AG04450 (cell line): ENCODE results near the gene RAMAC. TPM values are rescaled to one million over a fixed set of nuclear protein-coding genes. Genes with fewer than 3 reads are reported as not detected.

ENCODE experiments used
- CTCF ChIA-PET: fragments of 300-600, 350-600 bp; formaldehyde crosslinking; extraction: SDS; loops from one replicate; lab custom pipeline; 2022; ENCODE audit warnings: antibody characterized with exemption, inconsistent platforms; lab: Charles Lee
- POLR2A ChIA-PET: fragments of 350-600 bp; formaldehyde crosslinking; extraction: SDS; loops from one replicate; lab custom pipeline; 2021; ENCODE audit warnings: antibody characterized with exemption, inconsistent platforms; lab: Yijun Ruan, JAX
- DNase-seq: peaks from one replicate; pipeline ENCODE4 v3.0.0-alpha.2; 2011; ENCODE audit warnings: low read depth, low spot score
- H3K27ac ChIP-seq: one replicate; pipeline ENCODE4 v1.5.1; 2012; ENCODE audit warnings: low read depth, low read length, control low read depth
- H3K27me3 ChIP-seq: one replicate; pipeline ENCODE4 v1.6.0; 2012; ENCODE audit warnings: low read length; ENCODE audit not compliant: control insufficient read depth, insufficient read depth
- H3K4me3 ChIP-seq: 2 replicates; pipeline ENCODE4 v1.5.1; 2011; ENCODE audit warnings: mild to moderate bottlenecking, low read depth, low read length, control low read depth
- H3K9me3 ChIP-seq: 2 replicates; pipeline ENCODE4 v1.5.1; 2012; ENCODE audit warnings: low read length; ENCODE audit not compliant: control insufficient read depth, insufficient read depth
- polyA plus RNA-seq: library from polyadenylated mRNA; depleted of rRNA; stranded (reverse); fragments of >200 nt; gene quantifications from 2 replicates; pipeline ENCODE4 v1.2.3, GENCODE V29; 2011; rRNA removed
- TF ChIP-seq, protein P1 (sequence below): IDR thresholded peaks from 2 replicates; pipeline ENCODE4 v1.5.1; 2011; ENCODE audit warnings: low read depth, low read length, control low read depth, inconsistent platforms

RAMAC gene
- polyA plus RNA-seq, 1 experiment: 37.4 TPM

DNA sequence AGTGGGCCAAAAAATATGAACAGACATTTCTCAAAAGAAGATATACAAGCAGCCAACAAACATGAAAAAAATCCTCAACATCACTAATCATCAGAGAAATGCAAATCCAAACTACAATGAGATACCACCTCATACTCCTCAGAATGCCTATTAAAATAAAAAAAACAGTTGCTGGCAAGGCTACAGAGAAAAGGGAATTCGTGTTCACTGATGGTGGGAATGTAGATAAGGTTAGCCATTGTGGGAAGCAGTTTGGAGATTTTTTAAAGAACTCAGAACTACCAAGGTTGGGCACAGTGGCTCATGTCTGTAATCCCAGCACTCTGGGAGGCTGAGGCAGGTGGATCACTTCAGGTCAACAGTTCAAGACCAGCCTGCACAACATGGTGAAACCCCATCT, 53.2 kb downstream of the RAMAC start:
- Histone ChIP-seq H3K27ac (no peak overlapping the region), H3K4me3 (no peak overlapping the region), H3K27me3 (no peaks in the 10 kb centered on the region), H3K9me3 (no peaks in the 10 kb centered on the region)
- no peak for DNase-seq
- TF ChIP-seq, protein P1, sequence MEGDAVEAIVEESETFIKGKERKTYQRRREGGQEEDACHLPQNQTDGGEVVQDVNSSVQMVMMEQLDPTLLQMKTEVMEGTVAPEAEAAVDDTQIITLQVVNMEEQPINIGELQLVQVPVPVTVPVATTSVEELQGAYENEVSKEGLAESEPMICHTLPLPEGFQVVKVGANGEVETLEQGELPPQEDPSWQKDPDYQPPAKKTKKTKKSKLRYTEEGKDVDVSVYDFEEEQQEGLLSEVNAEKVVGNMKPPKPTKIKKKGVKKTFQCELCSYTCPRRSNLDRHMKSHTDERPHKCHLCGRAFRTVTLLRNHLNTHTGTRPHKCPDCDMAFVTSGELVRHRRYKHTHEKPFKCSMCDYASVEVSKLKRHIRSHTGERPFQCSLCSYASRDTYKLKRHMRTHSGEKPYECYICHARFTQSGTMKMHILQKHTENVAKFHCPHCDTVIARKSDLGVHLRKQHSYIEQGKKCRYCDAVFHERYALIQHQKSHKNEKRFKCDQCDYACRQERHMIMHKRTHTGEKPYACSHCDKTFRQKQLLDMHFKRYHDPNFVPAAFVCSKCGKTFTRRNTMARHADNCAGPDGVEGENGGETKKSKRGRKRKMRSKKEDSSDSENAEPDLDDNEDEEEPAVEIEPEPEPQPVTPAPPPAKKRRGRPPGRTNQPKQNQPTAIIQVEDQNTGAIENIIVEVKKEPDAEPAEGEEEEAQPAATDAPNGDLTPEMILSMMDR: no peak
- CTCF ChIA-PET: no interaction called here
- POLR2A ChIA-PET: no interaction called here

Other genes starting within 250 kb of the RAMAC start
- not detected in 2 replicates for gene FSD2, start 180.1 kb upstream of the RAMAC start, polyA plus RNA-seq
- gene WHAMM, start 176.6 kb upstream of the RAMAC start, polyA plus RNA-seq: 3.1 and 3.6 TPM in 2 replicates
- gene HOMER2, start 33.5 kb upstream of the RAMAC start, polyA plus RNA-seq: 0.61 and 1.1 TPM in 2 replicates
- gene C15orf40, start 25.4 kb downstream of the RAMAC start, polyA plus RNA-seq: 16.7 and 17.3 TPM in 2 replicates
- 89.8 and 113 TPM in 2 replicates for gene BTBD1, start 81.0 kb downstream of the RAMAC start, polyA plus RNA-seq
- 11.5 and 15.1 TPM in 2 replicates for gene TM6SF1, start 121.4 kb downstream of the RAMAC start, polyA plus RNA-seq
- gene HDGFL3, start 221.6 kb downstream of the RAMAC start, polyA plus RNA-seq: 48.4 and 71.6 TPM in 2 replicates